Hematopoietic multipotent progenitor cell treated with erythropoietin and hydrocortisone succinate and interleukin-3 and kit ligand, for 17 days (in vitro differentiated cells): ENCODE results near the gene RPS6KC1.
A peak's percentile ranks its signal among the peaks of the same experiment; 100 is the strongest.
"Not testable (repeated sequence)": the region's sequence is repeated elsewhere in the genome, so short reads cannot be mapped to it uniquely, and the experiment has no call there.

Experiments
- DNase-seq: peaks from one replicate; pipeline ENCODE4 v3.0.0-alpha.2; 2015; ENCODE audit warnings: low spot score

RPS6KC1 gene

GRCh38 chr1:213055767-213056166 lies 4.7 kb downstream of the RPS6KC1 start:
- DNase-seq = no peak

GRCh38 chr1:213057264-213058059 lies 6.4 kb downstream of the RPS6KC1 start:
- no peak for DNase-seq

- no peak for DNase-seq
These were observed 9.8 kb downstream of the RPS6KC1 start for GRCh38 chr1:213060836-213061235.

- no peak for DNase-seq
These were observed 10.2 kb downstream of the RPS6KC1 start for GRCh38 chr1:213061263-213061662.

- no peak for DNase-seq
These were observed 14.8 kb downstream of the RPS6KC1 start for GRCh38 chr1:213065800-213066199.

- no peak for DNase-seq
These were observed 15.3 kb downstream of the RPS6KC1 start for GRCh38 chr1:213066363-213066762.

- DNase-seq = no peak
These were observed 16.3 kb downstream of the RPS6KC1 start for GRCh38 chr1:213067352-213067751.

GRCh38 chr1:213070406-213070805 lies 19.4 kb downstream of the RPS6KC1 start:
- peak; percentile 55 for DNase-seq

GRCh38 chr1:213075725-213076124 lies 24.7 kb downstream of the RPS6KC1 start:
- DNase-seq = no peak

GRCh38 chr1:213082420-213083111 lies 31.5 kb downstream of the RPS6KC1 start:
- DNase-seq = no peak

- DNase-seq = no peak
These were observed 32.0 kb downstream of the RPS6KC1 start for GRCh38 chr1:213083112-213083445.

- no peak for DNase-seq
These were observed 36.9 kb downstream of the RPS6KC1 start for GRCh38 chr1:213087911-213088310.

- no peak for DNase-seq
These were observed 39.1 kb downstream of the RPS6KC1 start for GRCh38 chr1:213089924-213090677.

GRCh38 chr1:213094446-213094845 lies 43.4 kb downstream of the RPS6KC1 start:
- no peak for DNase-seq

- no peak for DNase-seq
These were observed 44.4 kb downstream of the RPS6KC1 start for GRCh38 chr1:213095467-213095866.

- no peak for DNase-seq
These were observed 48.8 kb downstream of the RPS6KC1 start for GRCh38 chr1:213099682-213100399.

GRCh38 chr1:213100565-213100964 lies 49.5 kb downstream of the RPS6KC1 start:
- not testable (repeated sequence) for DNase-seq

- DNase-seq = no peak
These were observed 52.6 kb downstream of the RPS6KC1 start for GRCh38 chr1:213103377-213104306.

- no peak for DNase-seq
These were observed 53.6 kb downstream of the RPS6KC1 start for GRCh38 chr1:213104604-213105003.

GRCh38 chr1:213106298-213106697 lies 55.3 kb downstream of the RPS6KC1 start:
- no peak for DNase-seq

GRCh38 chr1:213107613-213108012 lies 56.6 kb downstream of the RPS6KC1 start:
- no peak for DNase-seq
